NCI-H524 (cell line): ENCODE data around the gene SBF2.
"Not testable (repeated sequence)": the region's sequence is repeated elsewhere in the genome, so short reads cannot be mapped to it uniquely, and the experiment has no call there.

Experiments
- DNase-seq, 2 experiments: peaks; one replicate each; lab custom pipeline; 2025; lab: John Stamatoyannopoulos, UW

Gene SBF2

DNA sequence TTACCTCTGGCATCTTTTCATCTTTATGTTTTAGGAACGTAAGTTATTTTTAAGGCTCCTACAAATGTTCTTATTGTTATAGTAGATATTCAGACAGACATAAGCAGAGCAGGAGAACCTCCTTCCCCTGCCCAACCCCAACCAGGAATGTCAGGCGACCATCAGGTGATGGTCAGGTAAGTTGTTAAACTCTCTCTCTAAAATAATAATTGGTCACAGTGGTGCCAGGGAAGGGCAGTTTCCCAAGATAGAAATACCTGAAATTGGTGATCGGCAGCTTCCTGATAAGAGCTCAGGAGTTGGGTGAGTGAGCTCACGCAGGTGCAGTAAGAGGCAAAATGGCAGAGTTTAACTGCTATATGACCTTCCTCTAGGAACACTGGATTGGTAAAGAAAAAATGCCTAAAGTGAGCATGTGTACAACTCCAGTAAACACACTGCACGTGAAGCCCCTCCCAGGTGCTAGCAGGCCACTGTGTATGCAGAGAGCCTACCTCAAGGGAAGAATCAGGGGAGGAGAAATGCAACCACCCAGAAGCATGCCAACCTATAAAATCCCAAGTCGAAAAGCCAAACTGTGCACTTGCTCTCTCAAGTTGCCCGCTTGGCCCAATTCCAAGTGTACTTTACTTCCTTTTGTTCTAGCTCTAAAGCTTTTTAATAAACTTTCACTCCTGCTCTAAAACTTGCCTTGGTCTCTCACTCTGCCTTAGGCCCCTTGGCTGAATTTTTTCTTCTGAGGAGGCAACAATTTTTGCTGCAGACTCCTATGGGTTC is 273.9 kb downstream of the SBF2 start:
- DNase-seq = no peak

DNA sequence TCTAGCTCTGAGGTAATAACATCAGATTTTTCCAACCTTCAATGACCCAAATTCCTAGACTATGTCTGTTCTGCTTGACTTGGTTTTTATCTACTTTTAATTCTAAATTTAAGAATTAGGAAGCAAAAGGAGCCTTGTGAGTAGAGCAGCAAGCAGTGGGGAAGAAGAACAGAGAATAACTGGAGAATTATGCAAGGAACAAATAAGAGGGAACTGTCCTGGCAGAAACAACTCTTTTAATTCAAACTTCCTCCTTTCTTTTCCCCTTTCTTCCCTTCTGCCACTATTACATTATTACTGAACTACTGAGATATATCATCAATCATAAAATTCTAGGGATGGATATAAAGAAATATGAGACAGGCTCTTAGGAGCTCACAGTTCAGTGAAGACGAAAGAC is 276.1 kb downstream of the SBF2 start:
- no peak for DNase-seq

DNA sequence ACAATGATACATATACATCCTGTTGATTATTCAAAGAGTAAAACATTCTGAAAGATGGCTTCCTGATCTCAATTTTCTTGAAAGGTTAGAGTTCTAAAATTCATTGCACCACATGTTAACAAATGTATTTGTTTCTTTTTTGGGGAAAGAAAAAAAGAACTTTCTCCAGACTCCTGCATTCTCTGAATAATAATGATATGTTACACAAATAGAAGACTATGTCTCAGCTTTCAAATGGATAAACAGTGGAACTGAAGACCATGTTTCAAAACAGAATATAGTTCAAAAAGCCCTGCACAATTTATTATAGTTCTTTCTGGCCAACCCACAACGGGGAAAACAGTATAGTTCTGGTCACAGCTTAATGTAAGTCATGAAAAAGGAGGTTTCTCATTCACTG is 277.0 kb downstream of the SBF2 start:
- DNase-seq = no peak

DNA sequence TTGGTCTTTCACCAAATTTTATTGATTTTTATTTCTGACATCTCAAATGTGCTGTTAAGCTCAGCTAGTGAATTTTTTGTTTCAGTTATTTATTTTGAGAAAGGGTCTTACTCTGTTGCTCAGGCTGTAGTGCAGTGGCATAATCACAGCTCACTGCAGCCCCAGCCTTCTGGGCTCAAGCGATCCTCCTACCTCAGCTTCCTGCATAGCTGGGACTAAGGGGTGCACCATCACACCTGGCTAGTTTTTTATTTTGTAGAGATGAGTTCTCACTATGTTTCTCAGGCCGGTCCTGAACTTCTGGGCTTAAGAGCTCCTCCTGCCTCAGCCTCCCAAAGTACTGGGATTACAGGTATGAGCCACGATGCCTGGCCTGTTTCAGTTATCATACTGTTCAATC is 282.0 kb downstream of the SBF2 start:
- DNase-seq = no peak

DNA sequence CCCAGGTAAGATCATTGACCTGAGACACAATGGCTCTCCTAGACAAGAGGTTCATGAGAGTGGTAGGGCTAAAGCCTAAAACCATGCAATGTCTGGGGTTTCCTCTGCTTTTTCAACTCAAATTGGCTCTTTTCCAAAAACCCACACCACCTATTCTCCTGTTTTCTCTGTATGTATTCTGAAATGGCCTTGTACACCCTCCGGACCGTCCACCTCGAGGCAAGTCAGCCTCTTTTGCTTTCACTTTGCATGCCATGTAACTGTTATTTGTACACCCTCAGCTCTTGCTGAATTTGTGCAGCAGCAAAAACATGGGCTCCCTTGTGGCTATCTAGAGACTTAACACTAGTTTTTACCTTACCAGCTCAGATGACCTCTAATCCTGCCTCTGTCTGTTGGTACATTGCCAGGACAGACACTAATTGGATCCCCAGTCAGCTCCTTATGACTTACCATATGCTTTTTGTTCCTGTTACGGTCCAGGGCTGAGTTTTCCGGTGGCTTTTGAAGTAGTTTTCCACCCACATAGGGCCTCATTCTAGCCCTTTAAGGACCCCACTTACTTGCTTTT is 288.0 kb downstream of the SBF2 start:
- peak; percentile 85 to 96 for DNase-seq

DNA sequence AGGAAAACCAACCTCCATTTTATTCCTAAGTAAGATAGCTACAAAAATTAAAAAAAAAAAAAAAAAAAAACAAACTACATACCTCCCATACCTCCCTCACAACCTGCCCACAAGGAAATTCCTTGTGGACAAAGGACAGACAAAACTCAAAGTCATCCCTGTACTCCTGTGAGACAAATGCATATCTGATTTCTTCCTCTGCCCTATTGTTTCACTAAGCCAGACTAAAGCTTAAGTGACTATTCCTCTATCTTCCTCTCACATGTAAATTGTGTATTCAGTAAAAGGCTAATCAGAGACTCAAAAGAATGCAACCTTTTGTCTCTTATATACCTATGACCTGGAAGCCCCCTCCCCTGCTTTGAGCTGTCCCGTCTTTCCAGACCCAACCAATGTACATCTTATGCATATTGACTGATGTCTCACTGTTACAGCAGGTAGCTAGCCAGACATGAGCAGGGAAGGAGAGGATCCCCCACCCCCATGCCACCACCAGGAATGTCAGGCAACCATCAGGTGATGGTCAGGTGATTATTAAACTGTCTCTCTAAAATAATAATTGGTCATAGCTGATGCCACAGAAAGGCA is 289.4 kb downstream of the SBF2 start:
- no peak for DNase-seq

DNA sequence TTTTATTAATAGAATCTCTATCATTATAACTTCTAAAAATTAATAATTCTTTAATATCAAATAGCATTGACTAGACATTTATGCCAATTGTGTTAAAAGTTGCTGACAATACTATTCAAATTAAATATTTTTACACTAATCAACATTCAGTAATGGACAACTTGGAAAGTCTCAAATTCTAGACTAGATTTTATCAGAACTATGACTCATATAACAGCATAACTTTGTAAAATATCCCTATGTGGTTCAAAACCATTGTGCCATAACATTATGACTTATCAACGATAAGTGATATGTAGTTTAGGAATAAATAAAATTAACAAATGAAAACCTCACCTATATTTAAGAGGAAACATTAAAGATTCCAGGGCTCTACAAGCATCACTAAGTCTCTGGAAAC is 291.8 kb downstream of the SBF2 start:
- no peak for DNase-seq

DNA sequence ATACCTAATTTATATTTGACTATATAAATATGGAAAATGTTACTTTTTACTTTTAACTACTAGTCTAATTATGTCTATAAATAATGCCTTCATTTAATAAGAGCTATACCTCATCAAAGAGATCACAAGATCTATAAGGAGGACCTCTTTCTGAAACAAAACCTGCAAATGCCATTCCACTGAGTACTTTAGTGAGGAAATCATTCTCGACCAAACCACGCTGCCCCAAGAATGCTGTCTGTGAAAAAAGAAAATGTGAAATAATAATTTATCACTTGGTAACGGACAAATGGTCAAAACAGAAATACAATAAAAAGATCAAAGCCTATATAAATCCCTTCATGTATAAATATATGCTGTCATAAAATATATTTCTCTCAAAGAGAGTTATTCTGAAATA is 301.7 kb downstream of the SBF2 start:
- no peak for DNase-seq

DNA sequence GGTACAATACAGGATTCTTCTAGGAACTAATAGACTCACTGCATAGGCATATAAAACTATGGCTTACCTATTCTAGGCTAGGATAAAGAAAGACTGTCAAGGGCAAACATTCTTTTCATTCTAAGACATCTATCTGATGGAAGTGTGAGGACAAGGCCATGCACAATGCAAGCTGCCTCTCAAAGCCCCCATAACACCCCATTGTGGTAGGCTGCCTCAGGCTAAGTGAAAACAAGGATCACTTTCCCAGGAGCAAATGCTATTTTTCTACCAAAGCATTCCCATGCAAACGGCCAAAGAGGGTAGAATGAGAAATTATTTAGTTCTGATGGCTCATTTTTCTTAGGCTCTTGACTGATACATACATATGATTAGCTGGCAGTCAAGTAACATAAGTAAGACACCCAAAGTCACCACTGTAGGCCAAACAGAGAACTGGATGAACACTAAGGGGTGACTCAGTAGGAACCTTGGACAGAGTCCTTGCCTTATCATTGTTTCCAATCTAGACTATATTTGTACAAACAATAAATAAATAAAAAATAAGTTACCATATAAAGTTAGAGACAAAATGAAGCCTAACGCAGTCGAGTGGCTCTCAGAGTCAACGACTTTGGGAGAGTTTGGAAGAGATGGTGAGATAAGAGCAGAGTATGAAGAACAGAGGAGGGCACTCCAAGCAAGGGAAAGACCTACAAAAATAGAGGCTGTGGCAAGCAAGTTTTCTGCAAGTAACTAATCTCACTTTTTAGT is 303.6 kb downstream of the SBF2 start:
- peak in 1 of 2 experiments; percentile 3 for DNase-seq

DNA sequence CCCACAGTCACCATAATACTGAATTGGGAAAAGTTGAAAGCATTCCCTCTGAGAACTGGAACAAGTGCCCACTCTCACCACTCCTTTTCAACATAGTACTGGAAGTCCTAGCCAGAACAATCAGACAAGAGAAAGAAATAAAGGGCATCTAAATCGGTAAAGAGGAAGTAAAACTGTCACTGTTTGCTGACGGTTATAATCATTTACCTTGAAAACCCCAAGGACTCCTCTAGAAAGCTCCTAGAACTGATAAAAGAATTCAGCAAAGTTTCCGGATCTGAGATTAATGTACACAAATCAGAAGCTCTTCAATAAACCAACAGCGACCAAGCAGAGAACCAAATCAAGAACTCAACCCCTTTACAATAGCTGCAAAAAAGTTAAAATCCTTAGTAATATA is 306.7 kb downstream of the SBF2 start:
- not testable (repeated sequence) for DNase-seq

DNA sequence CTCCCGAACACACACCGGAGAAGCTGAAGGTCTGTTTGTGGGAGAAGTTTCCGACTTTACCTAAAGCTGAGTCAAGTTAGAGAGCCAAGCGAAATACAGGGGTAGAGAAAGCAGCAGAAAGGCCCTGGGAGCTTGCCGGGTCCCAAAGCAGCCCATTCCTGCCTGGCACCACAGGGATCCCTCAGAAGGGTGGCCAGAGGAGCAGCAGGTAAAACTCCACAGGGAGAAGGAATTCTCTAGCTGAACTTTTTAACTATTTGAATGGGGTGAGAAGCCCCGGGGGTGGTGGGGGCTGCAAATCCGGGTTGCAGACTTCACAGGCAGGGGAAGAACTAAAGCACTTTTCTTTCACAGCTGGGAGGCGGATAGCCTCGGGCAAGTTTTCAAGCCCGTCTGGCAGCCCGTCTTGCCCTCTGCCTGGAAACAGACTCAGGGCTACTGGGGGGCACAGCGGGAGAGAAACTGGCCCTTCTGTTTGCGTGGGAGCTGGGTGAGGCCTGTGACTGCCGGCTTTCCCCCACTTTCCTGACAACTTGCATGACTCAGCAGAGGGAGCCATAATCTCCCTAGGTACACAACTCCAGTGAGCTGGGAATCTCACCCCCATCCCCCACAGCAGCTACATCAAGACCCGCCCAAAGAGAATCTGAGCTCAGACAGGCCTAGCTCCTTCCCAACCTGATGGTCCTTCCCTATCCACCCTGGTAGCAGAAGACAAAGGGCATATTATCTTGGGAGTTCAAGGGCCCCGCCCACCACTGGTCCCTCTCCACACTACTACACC is 311.0 kb downstream of the SBF2 start:
- peak in 1 of 2 experiments; percentile 5 for DNase-seq

DNA sequence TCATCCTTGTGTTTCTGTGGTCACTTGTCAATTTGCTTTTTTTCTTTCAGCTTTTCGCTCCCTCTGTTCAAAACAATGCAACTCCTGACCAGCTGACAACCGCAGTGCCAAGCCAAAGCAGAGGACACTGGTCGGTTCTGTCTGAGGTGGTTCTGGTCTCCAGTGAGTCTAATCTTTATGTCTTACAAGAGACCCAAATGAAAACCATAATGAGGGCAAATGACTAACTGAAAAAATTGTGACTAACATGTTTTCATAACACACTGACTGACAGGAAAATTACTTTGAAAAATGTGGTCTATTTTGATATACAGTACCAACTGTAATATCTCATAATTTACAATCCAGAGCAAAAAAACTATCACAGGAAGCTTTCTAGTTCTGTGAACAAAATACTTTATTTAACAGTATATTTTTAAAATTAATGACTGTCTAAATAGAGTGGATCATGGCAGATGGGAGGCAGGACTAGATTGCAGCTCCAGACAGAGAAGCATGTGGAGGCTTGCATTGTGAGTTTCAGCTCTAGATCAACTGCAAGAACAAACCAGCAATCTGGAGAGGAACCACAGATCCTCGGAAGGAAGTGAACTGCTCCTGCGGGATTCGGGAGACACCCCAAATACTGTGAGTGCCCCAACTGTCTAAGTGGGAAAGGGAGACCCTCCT is 311.8 kb downstream of the SBF2 start:
- no peak for DNase-seq

DNA sequence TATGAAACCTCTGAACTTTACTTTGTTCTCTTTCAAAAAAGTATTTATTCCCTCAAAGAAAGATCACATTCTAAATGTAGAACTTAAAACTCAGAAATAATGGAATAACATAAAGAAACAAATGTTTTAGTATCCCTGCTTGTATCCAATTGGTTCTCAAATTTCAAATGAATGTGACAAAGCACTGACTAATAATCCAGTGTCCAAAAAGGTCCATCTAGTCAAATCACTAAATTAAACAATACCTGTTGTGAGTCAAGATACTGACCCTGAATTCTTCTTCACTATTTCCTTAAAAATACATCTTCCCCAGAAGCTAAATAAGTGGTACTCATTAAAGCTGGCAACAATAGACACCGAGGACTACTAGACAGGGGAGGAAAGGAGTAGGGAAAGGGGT is 313.1 kb downstream of the SBF2 start:
- DNase-seq = no peak

DNA sequence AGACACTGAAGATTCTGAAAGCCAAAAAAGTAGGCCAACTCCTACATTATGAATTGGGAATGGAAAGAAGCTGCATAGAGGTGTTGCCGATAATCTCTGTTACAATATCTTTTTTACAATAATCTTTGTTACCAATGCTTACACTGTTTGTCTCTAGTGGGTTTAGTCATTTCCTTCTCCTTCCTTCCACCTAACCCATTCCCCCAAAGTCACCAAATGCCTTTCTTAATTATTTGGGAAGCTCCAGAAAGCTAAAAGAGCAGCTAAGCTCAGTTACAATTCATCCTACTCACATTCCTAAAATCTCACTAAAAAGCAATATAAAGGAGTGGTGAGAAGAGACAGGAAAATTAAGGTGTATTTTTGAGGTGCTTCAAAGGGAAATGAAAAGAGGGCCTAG is 316.5 kb downstream of the SBF2 start:
- DNase-seq = no peak

DNA sequence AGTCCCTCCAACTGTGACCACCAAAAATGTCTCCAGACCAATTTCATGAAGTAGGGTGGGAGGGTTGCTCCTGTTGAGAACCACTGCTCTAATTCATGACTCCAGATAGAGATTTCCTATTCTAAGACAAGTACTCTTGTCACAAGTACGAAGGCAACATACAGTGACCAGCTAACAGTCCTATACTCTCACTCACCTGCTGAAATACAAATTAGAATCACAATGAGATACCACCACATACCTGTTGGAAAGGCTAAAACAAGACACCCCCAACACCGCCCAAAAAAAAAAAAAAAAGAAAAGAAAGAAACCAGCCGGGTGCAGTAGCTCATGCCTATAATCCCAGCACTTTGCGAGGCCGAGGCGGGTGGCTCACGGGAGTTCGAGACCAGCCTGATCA is 319.6 kb downstream of the SBF2 start:
- DNase-seq = no peak

DNA sequence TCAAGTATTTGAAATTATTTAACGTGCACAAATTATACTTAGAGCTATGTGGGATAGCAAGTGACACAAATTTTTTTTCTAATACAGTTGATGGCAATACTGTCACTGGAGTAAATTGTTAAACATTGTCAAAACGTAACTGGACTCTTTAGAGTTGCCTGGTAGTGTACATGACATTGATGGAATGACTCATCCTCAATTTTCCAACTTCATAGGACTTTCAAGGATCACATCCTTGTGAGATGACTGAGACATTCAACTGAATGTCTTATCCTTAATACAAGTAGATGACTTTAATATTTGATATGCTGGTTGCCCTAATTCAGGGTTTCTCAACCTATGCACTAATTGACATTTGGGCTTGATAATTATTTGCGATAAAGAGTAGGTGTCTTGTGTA is 320.1 kb downstream of the SBF2 start:
- no peak for DNase-seq

DNA sequence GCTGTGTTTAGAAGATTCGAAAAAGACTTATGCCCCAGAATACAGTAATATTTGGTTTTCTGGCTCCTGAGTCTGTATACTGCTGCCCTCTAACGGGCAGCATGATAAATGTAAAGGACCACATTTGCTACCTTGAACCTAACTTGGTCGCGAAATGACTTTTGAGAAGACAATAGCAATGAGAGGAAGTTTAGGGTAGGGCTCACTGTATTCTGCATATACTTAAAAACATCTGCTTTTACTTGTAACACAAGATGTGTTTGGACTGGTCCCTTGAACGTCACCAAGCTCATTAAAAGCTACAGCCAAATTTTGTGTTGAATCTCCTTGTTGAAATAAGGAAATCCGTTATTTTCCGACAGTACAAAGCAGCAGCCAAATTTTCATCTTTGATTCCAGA is 321.0 kb downstream of the SBF2 start:
- peak; percentile 2 to 25 for DNase-seq

DNA sequence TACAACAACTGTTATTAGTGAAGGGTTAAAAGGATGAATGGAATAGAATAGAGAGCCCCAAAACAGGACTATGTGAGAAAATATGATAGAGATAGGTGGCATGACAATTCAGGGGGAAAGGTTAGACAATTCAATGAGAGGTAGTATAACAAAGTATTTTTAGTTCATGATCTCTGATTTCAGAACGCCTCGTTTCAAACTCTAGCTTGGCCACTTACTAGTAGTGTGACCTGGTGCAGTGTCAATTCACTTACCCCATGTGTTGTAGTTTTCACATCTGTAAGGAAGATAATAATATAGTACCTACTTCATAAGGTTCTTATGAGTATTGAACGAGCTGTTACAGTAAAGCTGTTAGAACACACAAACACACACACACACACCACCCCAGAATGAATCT is 322.1 kb downstream of the SBF2 start:
- no peak for DNase-seq

DNA sequence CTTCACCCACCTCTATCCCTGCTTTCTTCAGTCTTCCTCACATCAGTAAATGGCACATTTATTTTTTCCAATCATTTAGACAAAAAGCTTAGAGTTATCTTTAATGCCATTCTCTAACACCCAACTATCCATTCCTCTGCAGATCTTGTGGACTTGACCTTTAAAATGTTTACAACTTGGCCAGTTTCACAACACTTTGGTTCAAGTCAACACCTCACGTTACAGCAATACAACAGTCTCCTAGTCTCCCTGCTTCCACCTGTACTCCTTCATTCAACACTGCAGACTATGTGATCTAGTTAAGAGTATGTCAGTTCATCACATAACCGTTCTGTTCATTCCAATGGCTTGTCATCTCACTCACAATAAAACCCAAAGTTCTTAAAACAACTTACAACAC is 325.0 kb downstream of the SBF2 start:
- no peak for DNase-seq

DNA sequence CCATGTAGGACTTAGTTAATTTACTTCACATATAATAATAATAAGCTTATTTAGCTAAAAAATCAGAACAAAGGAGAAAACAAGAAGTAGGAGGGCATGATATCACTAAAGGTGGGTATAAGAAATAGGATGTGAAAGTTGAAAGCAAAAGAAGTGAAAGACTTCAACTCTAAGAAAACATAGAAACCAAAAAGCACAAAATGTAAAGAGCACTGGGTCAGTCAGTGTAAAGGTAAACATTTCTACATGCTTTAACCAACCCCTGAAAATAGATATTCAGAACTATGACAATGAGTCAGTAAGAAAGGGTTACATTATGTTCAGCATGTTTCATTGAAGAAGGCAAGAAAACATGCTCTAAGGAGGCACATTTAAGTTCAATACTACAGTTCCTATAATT is 331.3 kb downstream of the SBF2 start:
- no peak for DNase-seq

DNA sequence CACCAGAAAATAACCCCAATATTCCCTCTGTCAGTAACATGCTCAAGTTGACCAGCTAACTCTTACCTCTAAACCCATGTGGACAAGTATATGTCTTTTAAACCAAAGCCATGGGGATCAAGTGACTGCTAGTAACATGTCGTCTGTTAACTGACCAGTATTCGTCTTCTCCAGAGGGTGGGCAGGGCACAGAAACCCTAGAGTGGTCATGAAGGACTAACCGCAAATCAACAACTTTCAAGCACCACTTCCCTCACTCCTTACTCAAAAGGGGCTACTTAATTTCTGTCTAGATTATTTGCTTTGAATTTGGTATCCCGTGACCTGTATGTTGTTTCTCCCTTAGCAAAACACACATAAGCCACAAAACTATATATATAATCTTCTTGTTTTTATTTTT is 336.9 kb downstream of the SBF2 start:
- DNase-seq = no peak

DNA sequence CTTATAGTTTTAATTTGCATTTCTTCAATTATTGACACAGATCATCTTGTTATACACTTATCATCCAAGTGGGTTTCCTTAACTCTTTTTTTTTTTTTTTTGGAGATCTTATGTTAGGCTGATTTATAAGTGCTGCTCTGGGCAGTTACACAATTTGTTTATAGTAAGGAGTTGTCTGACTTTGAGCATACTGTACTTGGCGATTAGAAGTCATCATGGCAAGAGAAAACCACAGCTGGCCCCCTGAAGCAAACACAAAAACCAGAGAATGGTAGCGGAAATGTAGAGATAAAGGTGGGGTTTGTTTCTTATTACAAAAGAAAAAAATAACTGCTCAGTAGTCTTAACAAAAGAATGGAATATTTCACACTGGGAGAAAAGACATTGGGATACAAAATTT is 337.5 kb downstream of the SBF2 start:
- DNase-seq = no peak
